Heart left ventricle (tissue), 13 donors: ENCODE data around the gene MMADHC.

Experiments used
- CTCF ChIP-seq, 12 donors: fragments of 200-600 bp; sonication (generic) in 4 of 12; IDR thresholded peaks; one replicate each; pipeline versions ENCODE4 v1.5.0 to v1.8.0; 2018 to 2022; ENCODE audit warnings: antibody characterized with exemption in 12 of 12, mild to moderate bottlenecking in 5 of 12
- POLR2A ChIP-seq, 2 donors: fragments of 450-650 bp; IDR thresholded peaks; one replicate each; pipeline ENCODE4 v1.6.1; 2017; ENCODE audit warnings: antibody characterized with exemption in 2 of 2, mild to moderate bottlenecking in 2 of 2, moderate library complexity in 2 of 2
- donor health status: ischemic (EF 13 %, LVEDD 7.1; RV severe dilation, severe dysfunction).
- donor health status: DM: no; HTN: yes; CAD: no.
- donor health status: DM: no; HTN: no; CAD: no.
- donor health status: ischemic (EF 25% LVEDD 6.9; RV normal size, moderate dysfunction).
- donor health status: ischemic (EF 25% LVEDD 5.7; RV mildly dilated, moderate dysfunction).
- donor health status: ischemic (EF 35%, LVEDD 5.7; RV mildly dilated, moderate dysfunction).
- donor health status: nonischemic (EF 11% LVEDD 7.7; RV severe dilation, severe dysfunction).
- donor health status: DM: yes; HTN: yes; CAD: no.
- donor health status: PGD.
- donor health status: ischemic (EF 29% LVEDD 5.4; RV normal size, mild dysfunction).
- donor health status: nonischemic (EF 23%, LVEDD 6.1; RV moderate dilation, normal function).

GRCh38 chr2:149559341-149560068 is 28.1 kb downstream of the MMADHC start:
- TF ChIP-seq POLR2A (IDR thresholded peaks at IDR 0.05) (no peak), CTCF (IDR thresholded peaks at IDR 0.05) (no peak)
